Measurements from ENCODE around the gene USP3. TPM values are rescaled to one million over a fixed set of nuclear protein-coding genes. Genes with fewer than 3 reads are reported as not detected.

Gene USP3
- total RNA-seq, 1 donor from 2014 or later: 17.2 TPM

GRCh38 chr15:63600616-63601025 is 96.2 kb downstream of the USP3 start:
- TF ChIP-seq CTCF (IDR thresholded peaks at IDR 0.05; ENCODE audit: borderline replicate concordance): peak; percentile 28
- no peaks in the 10 kb centered on the region for H3K9me3 ChIP-seq (replicated peaks)
- H3K4me3 ChIP-seq: peak overlapping the region; percentile 81
- H3K4me1 ChIP-seq: peaks cover 86% of the 10 kb centered on the region
- H3K36me3 ChIP-seq: no peaks in the 10 kb centered on the region
- intact Hi-C loops (cut with micrococcal nuclease): no loop called here
- peak overlapping the region; percentile 93 for H3K27ac ChIP-seq (replicated peaks)
- peak; percentile 88 for DNase-seq
- no peaks in the 10 kb centered on the region for H3K27me3 ChIP-seq (ENCODE audit: low read depth)

GRCh38 chr15:63601026-63601703 is 96.8 kb downstream of the USP3 start:
- no peak for TF ChIP-seq CTCF (IDR thresholded peaks at IDR 0.05; ENCODE audit: borderline replicate concordance)
- intact Hi-C loops (cut with micrococcal nuclease): no loop called here
- H3K9me3 ChIP-seq (replicated peaks): no peaks in the 10 kb centered on the region
- no peaks in the 10 kb centered on the region for H3K27me3 ChIP-seq (ENCODE audit: low read depth)
- peak overlapping the region; percentile 81 for H3K4me3 ChIP-seq
- no peaks in the 10 kb centered on the region for H3K36me3 ChIP-seq
- peak overlapping the region; percentile 93 for H3K27ac ChIP-seq (replicated peaks)
- peaks cover 86% of the 10 kb centered on the region for H3K4me1 ChIP-seq
- peak; percentile 32 for DNase-seq

- peak overlapping the region; percentile 93 for H3K27ac ChIP-seq (replicated peaks)
- intact Hi-C loops (cut with micrococcal nuclease): no loop called here
- no peaks in the 10 kb centered on the region for H3K27me3 ChIP-seq (ENCODE audit: low read depth)
- TF ChIP-seq CTCF (IDR thresholded peaks at IDR 0.05; ENCODE audit: borderline replicate concordance): no peak
- H3K9me3 ChIP-seq (replicated peaks): no peaks in the 10 kb centered on the region
- H3K4me3 ChIP-seq: peak overlapping the region; percentile 81
- H3K36me3 ChIP-seq: no peaks in the 10 kb centered on the region
- DNase-seq: no peak
- peaks cover 82% of the 10 kb centered on the region for H3K4me1 ChIP-seq
These were observed 97.4 kb downstream of the USP3 start for GRCh38 chr15:63601704-63602185.

GRCh38 chr15:63602595-63602994 is 98.2 kb downstream of the USP3 start:
- H3K36me3 ChIP-seq: peaks cover 6% of the 10 kb centered on the region
- peaks cover 74% of the 10 kb centered on the region for H3K4me1 ChIP-seq
- no peak for TF ChIP-seq CTCF (IDR thresholded peaks at IDR 0.05; ENCODE audit: borderline replicate concordance)
- intact Hi-C loops (cut with micrococcal nuclease): no loop called here
- no peak overlapping the region for H3K27ac ChIP-seq (replicated peaks)
- no peak for DNase-seq
- no peak overlapping the region for H3K4me3 ChIP-seq
- H3K27me3 ChIP-seq (ENCODE audit: low read depth): no peaks in the 10 kb centered on the region
- no peaks in the 10 kb centered on the region for H3K9me3 ChIP-seq (replicated peaks)

- no peaks in the 10 kb centered on the region for H3K27me3 ChIP-seq (ENCODE audit: low read depth)
- H3K4me1 ChIP-seq: peaks cover 66% of the 10 kb centered on the region
- TF ChIP-seq CTCF (IDR thresholded peaks at IDR 0.05; ENCODE audit: borderline replicate concordance): no peak
- H3K36me3 ChIP-seq: peaks cover 15% of the 10 kb centered on the region
- no peak overlapping the region for H3K27ac ChIP-seq (replicated peaks)
- intact Hi-C loops (cut with micrococcal nuclease): no loop called here
- no peaks in the 10 kb centered on the region for H3K9me3 ChIP-seq (replicated peaks)
- no peak for DNase-seq
- no peak overlapping the region for H3K4me3 ChIP-seq
These were observed 99.1 kb downstream of the USP3 start for GRCh38 chr15:63603516-63603915.

All from left ventricle myocardium inferior (tissue), 1 donor.